SK-N-MC (cell line): Measurements from ENCODE around the gene PPAN.

Experiments used
- EZH2 ChIP-seq: fragments of 200-600 bp; sonication (generic); IDR thresholded peaks from one replicate; pipeline ENCODE4 v1.6.1; 2017; ENCODE audit warnings: antibody characterized with exemption
- POLR2AphosphoS5 ChIP-seq: IDR thresholded peaks from 2 replicates; pipeline ENCODE4 v1.6.1; 2012; ENCODE audit warnings: mild to moderate bottlenecking, low read depth, low read length, borderline replicate concordance

DNA sequence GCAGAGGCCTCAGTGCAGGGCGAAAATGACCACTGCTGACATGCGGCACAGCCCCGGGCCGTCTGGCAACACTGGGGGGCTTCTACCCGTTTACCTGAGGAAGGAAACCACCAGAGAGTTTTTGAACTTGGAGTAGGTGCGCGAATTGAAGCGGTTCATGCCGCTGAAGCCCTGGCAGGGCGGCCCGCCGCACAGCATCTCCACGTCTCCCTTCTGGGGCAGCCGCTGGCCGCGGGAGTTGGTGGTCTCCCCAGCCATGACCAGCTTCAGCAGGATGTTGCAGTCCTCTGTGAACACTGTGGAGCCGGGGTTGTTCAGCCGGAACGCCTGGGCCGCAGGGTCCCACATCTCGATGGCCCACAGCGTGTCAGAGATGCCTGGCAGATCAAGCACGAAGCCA lies 33.8 kb downstream of the PPAN start:
- TF ChIP-seq POLR2AphosphoS5 (no peak), EZH2 (no peak)
